CD4-positive, alpha-beta memory T cell (primary cell): ENCODE results near the gene POLK. TPM values are rescaled to one million over a fixed set of nuclear protein-coding genes. Genes with fewer than 3 reads are reported as not detected.
"Not testable (repeated sequence)": the region's sequence is repeated elsewhere in the genome, so short reads cannot be mapped to it uniquely, and the experiment has no call there.

Experiments
- CTCF ChIA-PET: fragments of 350-600 bp; sonication (Branson Sonifier 250); formaldehyde crosslinking; loops from one replicate; lab custom pipeline; 2021; ENCODE audit warnings: inconsistent platforms; ENCODE audit not compliant: partially characterized antibody; lab: Charles Lee
- POLR2A ChIA-PET: fragments of 350-600 bp; sonication (Branson Sonifier 250); formaldehyde crosslinking; loops from one replicate; lab custom pipeline; 2021; ENCODE audit not compliant: partially characterized antibody; lab: Charles Lee
- DNase-seq, 5 donors: peaks; one replicate each; pipeline versions ENCODE4 v3.0.0 to v3.0.0-alpha.2; 2020 to 2022; ENCODE audit warnings: mixed read lengths in 1 of 5
- H3K27ac ChIP-seq: one replicate; pipeline ENCODE4 v1.7.0; 2013; ENCODE audit warnings: low read depth, low read length
- H3K27me3 ChIP-seq: 2 replicates; pipeline ENCODE4 v1.7.0; 2013; ENCODE audit warnings: mild to moderate bottlenecking, low read length, moderate library complexity; ENCODE audit not compliant: insufficient read depth
- H3K36me3 ChIP-seq: 2 replicates; pipeline ENCODE4 v1.7.0; 2013; ENCODE audit warnings: mild to moderate bottlenecking, low read length, moderate library complexity; ENCODE audit not compliant: insufficient read depth
- H3K4me1 ChIP-seq: 2 replicates; pipeline ENCODE4 v1.7.0; 2013; ENCODE audit warnings: mild to moderate bottlenecking, low read length, moderate library complexity; ENCODE audit not compliant: insufficient read depth
- H3K4me3 ChIP-seq, 2 donors: one replicate each; pipeline ENCODE4 v1.7.0; 2013; ENCODE audit warnings: low read length in 2 of 2, mild to moderate bottlenecking in 1 of 2
- H3K9me3 ChIP-seq, 2 donors: one replicate each; pipeline ENCODE4 v1.7.0; 2013; ENCODE audit warnings: low read length in 2 of 2, control low read depth in 1 of 2; ENCODE audit not compliant: control insufficient read depth in 1 of 2
- H3K27ac Mint-ChIP-seq, 7 donors: one replicate each; pipeline ENCODE4 v1.8.0; 2020 to 2021; ENCODE audit warnings: mixed read lengths in 7 of 7, mild to moderate bottlenecking in 6 of 7, inconsistent platforms in 3 of 7, moderate library complexity in 3 of 7
- H3K27me3 Mint-ChIP-seq, 2 donors: one replicate each; pipeline ENCODE4 v1.8.0; 2020 to 2021; ENCODE audit warnings: mixed read lengths in 2 of 2
- H3K36me3 Mint-ChIP-seq, 2 donors: one replicate each; pipeline ENCODE4 v1.8.0; 2020 to 2021; ENCODE audit warnings: mixed read lengths in 2 of 2, inconsistent platforms in 1 of 2, mild to moderate bottlenecking in 1 of 2
- H3K4me1 Mint-ChIP-seq, 4 donors: one replicate each; pipeline ENCODE4 v1.8.0; 2020 to 2021; ENCODE audit warnings: mixed read lengths in 4 of 4, mild to moderate bottlenecking in 1 of 4
- H3K4me3 Mint-ChIP-seq, 8 donors: one replicate each; pipeline ENCODE4 v1.8.0; 2020 to 2021; ENCODE audit warnings: mixed read lengths in 8 of 8, mild to moderate bottlenecking in 7 of 8, moderate library complexity in 6 of 8, inconsistent platforms in 3 of 8
- H3K9me3 Mint-ChIP-seq, 8 donors: one replicate each; pipeline ENCODE4 v1.8.0; 2020 to 2021; ENCODE audit warnings: mixed read lengths in 8 of 8, mild to moderate bottlenecking in 5 of 8, inconsistent platforms in 3 of 8, moderate library complexity in 1 of 8
- intact Hi-C: fragments of 100-400 bp; cut with micrococcal nuclease; formaldehyde crosslinking; loops from one replicate; pipeline ENCODE4 v1.15.1; 2023
- polyA plus RNA-seq, 2 donors: library from polyadenylated mRNA; unstranded; fragments of 300-500 nt; fragmentation: Illumina TruSeq; gene quantifications; one replicate each; pipeline ENCODE4 v1.2.3, GENCODE V29; 2021
- total RNA-seq, 2 experiments: library from RNA; stranded (reverse); gene quantifications; one replicate each; pipeline ENCODE4 v1.2.3, GENCODE V29; 2021

POLK gene
- total and polyA plus RNA-seq, 4 experiments from 2014 or later = 24.0 to 30.4 (median 27.7) TPM

DNA sequence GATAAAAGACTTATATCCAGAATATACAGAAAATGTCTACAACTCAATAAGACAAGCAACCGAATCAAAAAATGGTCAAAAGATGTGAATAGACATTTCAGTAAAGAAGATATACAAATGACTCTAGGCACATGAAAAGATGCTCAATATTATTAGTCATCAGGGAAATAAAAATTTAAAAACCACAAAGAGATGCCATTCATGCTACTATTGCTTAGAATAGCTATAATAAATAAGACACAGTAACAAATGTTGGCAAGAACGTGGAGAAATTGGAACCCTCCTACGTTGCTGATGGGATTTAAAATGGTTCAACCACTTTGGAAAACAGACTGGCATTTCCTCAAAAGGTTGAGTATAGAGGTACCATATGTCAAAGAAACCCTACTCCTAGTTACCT, 39.8 kb downstream of the POLK start:
- H3K27me3 Mint-ChIP-seq = no peaks in the 10 kb centered on the region
- H3K4me3 Mint-ChIP-seq = no peak overlapping the region
- no peak overlapping the region for H3K4me3 ChIP-seq
- H3K9me3 Mint-ChIP-seq = no peaks in the 10 kb centered on the region
- no peaks in the 10 kb centered on the region for H3K4me1 ChIP-seq
- no peak for DNase-seq
- peaks cover 48 to 56% of the 10 kb centered on the region in 2 donors for H3K36me3 Mint-ChIP-seq
- ChIA-PET POLR2A (no interaction called here), CTCF (interaction anchor here (1.4 kb wide), 1 partner anchor 13 kb away, joined by 3 read pairs; no protein-coding TSS in a partner anchor)
- no peak overlapping the region for H3K27ac ChIP-seq
- no peaks in the 10 kb centered on the region for H3K27me3 ChIP-seq
- H3K27ac Mint-ChIP-seq = no peak overlapping the region
- H3K4me1 Mint-ChIP-seq = peaks cover 0 to 7% (median 0%) of the 10 kb centered on the region in 4 donors
- intact Hi-C loops = no loop called here
- peaks cover 12% of the 10 kb centered on the region for H3K36me3 ChIP-seq
- no peaks in the 10 kb centered on the region for H3K9me3 ChIP-seq

DNA sequence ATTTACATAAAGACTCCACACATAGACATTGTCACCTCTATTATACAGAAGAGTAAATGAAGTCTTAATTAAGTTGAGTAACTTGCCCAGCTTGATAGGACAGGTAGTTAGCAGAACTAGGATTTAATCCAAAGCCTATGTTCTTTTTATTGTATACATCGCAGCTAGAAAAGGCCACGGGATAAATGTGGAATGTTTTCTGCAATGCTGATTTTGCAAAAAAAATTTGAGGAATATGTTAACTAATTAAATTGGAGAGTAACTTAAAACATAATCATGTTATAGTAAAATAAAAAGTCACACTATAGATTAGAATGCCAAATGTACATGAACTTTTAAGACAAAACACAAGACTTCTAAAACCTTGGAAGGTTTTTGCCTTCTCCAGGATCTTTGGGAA, 41.1 kb downstream of the POLK start:
- Mint-ChIP-seq H3K27ac (no peak overlapping the region), H3K4me1 (peaks cover 0 to 7% (median 3%) of the 10 kb centered on the region in 4 donors), H3K4me3 (no peak overlapping the region), H3K27me3 (no peaks in the 10 kb centered on the region), H3K9me3 (peaks cover 0 to 2% (median 0%) of the 10 kb centered on the region in 8 donors), H3K36me3 (peaks cover 51 to 61% of the 10 kb centered on the region in 2 donors)
- no peak overlapping the region for H3K27ac ChIP-seq
- DNase-seq = no peak
- intact Hi-C loops = no loop called here
- POLR2A ChIA-PET = no interaction called here
- CTCF ChIA-PET = interaction anchor here (1.4 kb wide), 1 partner anchor 14 kb away, joined by 3 read pairs; no protein-coding TSS in a partner anchor
- H3K27me3 ChIP-seq = no peaks in the 10 kb centered on the region
- H3K9me3 ChIP-seq = no peaks in the 10 kb centered on the region
- H3K36me3 ChIP-seq = peaks cover 12% of the 10 kb centered on the region
- no peak overlapping the region for H3K4me3 ChIP-seq
- no peaks in the 10 kb centered on the region for H3K4me1 ChIP-seq

DNA sequence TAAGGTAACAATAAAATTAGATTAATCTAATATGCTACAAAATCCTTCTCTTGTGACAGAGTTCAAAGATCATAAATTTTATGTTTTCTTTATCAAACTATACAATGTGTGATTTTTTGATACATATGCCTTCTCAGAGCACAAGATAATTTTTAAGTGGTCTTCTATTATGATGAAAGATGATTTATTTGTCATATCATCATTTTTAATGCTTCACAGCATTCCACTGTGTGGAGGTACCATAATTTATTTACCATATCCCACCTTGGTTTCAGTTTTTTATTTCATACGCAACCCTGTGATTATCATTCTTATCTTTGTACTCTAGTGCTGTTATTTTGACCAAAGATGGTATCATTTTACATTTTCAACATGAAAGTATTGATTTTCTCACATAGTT, 41.7 kb downstream of the POLK start:
- Histone ChIP-seq H3K27me3 (no peaks in the 10 kb centered on the region), H3K27ac (no peak overlapping the region), H3K4me3 (no peak overlapping the region), H3K4me1 (no peaks in the 10 kb centered on the region), H3K36me3 (peaks cover 12% of the 10 kb centered on the region), H3K9me3 (no peaks in the 10 kb centered on the region)
- DNase-seq = no peak
- no peak overlapping the region for H3K4me3 Mint-ChIP-seq
- peaks cover 0 to 2% (median 0%) of the 10 kb centered on the region in 8 donors for H3K9me3 Mint-ChIP-seq
- peaks cover 51 to 67% of the 10 kb centered on the region in 2 donors for H3K36me3 Mint-ChIP-seq
- no peak overlapping the region for H3K27ac Mint-ChIP-seq
- POLR2A ChIA-PET = no interaction called here
- no peaks in the 10 kb centered on the region for H3K27me3 Mint-ChIP-seq
- H3K4me1 Mint-ChIP-seq = peaks cover 0 to 8% (median 3%) of the 10 kb centered on the region in 4 donors
- intact Hi-C loops = no loop called here
- CTCF ChIA-PET = no interaction called here

DNA sequence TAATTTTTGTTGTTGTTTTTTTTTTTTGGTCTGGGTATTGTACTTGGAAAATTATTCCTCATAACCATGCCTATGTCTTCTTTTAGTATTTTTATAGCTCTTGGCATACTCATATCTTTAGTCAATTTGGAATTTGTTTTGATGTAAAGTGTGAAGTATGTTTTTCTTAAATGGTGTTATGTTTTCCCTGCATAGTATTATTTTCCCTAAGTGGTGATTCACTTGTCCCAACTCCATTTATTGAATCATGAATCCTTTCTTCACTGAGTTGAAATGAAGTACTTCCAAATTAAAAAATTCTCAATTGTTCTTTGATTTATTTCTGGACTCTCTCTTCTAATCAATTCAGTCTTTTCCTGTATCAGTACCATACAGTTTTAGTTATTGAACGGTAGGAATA, 46.5 kb downstream of the POLK start:
- no peak for DNase-seq
- Mint-ChIP-seq H3K4me1 (peaks cover 6 to 14% (median 8%) of the 10 kb centered on the region in 4 donors), H3K4me3 (no peak overlapping the region), H3K27ac (no peak overlapping the region), H3K9me3 (peaks cover 0 to 17% (median 9%) of the 10 kb centered on the region in 8 donors), H3K36me3 (peaks cover 59 to 76% of the 10 kb centered on the region in 2 donors), H3K27me3 (no peaks in the 10 kb centered on the region)
- intact Hi-C loops = no loop called here
- Histone ChIP-seq H3K9me3 (no peaks in the 10 kb centered on the region), H3K27ac (no peak overlapping the region), H3K4me3 (no peak overlapping the region), H3K27me3 (no peaks in the 10 kb centered on the region), H3K36me3 (peaks cover under 1% of the 10 kb centered on the region), H3K4me1 (no peaks in the 10 kb centered on the region)
- POLR2A ChIA-PET = no interaction called here
- CTCF ChIA-PET = no interaction called here

DNA sequence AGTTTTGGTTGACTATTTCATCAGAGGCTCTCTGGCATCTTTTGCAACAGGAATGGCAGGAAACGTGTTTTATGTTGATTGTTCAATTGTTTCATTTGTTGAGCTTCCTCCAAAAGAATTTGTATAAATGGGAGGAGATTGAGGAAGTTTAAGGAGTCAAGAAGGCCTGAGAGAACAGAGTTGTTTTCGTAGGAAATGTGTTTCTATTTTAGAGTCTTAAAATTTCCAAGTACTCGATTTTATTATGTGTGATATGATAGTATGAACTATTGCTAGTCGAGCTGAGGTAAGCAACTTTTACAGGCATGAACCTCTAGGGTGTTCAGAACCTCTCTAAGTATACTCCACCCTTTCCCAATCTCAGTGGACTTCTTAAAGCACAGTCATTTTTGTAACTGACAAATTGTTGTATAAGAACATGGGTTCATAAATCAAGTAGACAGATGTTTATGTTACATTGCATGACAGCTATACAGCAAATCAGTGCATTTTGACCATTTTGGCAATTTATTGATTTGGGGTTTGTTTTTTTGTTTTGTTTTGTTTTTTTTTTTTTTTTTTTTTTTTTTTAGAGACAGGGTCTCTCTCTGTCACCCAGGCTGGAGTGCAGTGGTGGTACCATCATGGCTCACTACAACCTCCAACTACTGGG, 47.4 kb downstream of the POLK start:
- peaks cover 59 to 78% of the 10 kb centered on the region in 2 donors for H3K36me3 Mint-ChIP-seq
- Histone ChIP-seq H3K4me3 (no peak overlapping the region), H3K36me3 (no peaks in the 10 kb centered on the region), H3K27me3 (no peaks in the 10 kb centered on the region), H3K9me3 (no peaks in the 10 kb centered on the region), H3K27ac (no peak overlapping the region), H3K4me1 (no peaks in the 10 kb centered on the region)
- no peak for DNase-seq
- H3K9me3 Mint-ChIP-seq = peaks cover 0 to 25% (median 18%) of the 10 kb centered on the region in 8 donors
- POLR2A ChIA-PET = no interaction called here
- H3K27me3 Mint-ChIP-seq = no peaks in the 10 kb centered on the region
- H3K4me3 Mint-ChIP-seq = no peak overlapping the region
- CTCF ChIA-PET = no interaction called here
- intact Hi-C loops = no loop called here
- peaks cover 8 to 23% (median 13%) of the 10 kb centered on the region in 4 donors for H3K4me1 Mint-ChIP-seq
- no peak overlapping the region for H3K27ac Mint-ChIP-seq

DNA sequence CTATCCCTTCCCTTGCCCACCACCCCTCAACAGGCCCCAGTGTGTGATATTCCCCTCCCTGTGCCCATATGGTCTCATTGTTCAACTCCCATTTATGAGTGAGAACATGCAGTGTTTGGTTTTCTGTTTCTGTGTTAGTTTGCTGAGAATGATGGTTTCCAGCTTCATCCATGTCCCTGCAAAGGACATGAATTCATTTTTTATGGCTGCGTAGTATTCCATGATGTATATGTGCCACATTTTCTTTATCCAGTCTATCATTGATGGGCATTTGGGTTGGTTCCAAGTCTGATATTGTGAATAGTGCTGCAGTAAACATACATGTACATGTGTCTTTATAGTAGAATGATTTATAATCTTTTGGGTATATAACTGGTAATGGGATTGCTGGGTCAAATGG, 49.0 kb downstream of the POLK start:
- H3K27me3 ChIP-seq, DNase-seq, H3K27ac ChIP-seq, H3K9me3 ChIP-seq, H3K4me3 Mint-ChIP-seq, H3K27ac Mint-ChIP-seq, intact Hi-C loops, H3K4me3 ChIP-seq, H3K27me3 Mint-ChIP-seq, CTCF ChIA-PET, H3K4me1 ChIP-seq, POLR2A ChIA-PET, H3K36me3 ChIP-seq: not testable (repeated sequence)
- Mint-ChIP-seq H3K4me1 (peaks cover 11 to 38% (median 24%) of the 10 kb centered on the region in 4 donors), H3K36me3 (peaks cover 59 to 76% of the 10 kb centered on the region in 2 donors), H3K9me3 (peaks cover 0 to 31% (median 23%) of the 10 kb centered on the region in 8 donors)

DNA sequence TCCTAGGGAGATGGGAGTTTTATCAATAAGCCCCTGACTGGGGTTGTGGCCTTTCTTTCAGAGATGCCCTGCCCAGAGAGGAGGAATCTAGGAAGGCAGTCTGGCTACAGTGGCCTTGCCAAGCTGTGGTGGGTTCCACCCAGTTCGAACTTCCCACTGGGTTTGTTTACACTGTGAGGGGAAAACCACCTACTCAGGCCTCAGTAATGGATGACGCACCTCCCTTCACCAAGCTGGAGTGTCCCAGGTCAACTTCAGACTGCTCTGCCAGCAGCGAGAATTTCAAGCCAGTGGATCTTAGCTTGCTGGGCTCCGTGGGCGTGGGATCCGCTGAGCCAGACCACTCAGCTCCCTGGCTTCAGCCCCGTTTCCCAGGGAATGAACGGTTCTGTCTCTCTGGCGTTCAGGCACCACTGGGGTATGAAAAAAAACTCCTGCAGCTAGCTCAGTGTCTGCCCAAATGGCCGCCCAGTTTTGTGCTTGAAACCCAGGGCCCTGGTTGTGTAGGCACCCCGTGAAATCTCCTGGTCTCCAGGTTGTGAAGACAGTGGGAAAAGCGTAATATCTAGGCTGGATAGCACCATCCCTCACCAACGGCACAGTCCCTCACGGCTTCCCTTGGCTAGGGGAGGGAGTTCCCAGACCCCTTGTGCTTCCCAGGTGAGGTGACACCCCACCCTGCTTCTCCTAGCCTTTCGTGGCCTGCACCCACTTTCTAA, 54.5 kb downstream of the POLK start:
- H3K9me3 ChIP-seq, H3K36me3 ChIP-seq, H3K4me3 ChIP-seq, H3K27me3 Mint-ChIP-seq, intact Hi-C loops, POLR2A ChIA-PET, CTCF ChIA-PET, H3K27me3 ChIP-seq: not testable (repeated sequence)
- H3K4me1 ChIP-seq = peaks cover 28% of the 10 kb centered on the region
- H3K27ac ChIP-seq = peak overlapping the region; percentile 21
- DNase-seq = peak in 1 of 5 donors; percentile 34
- Mint-ChIP-seq H3K9me3 (peaks cover 0 to 26% (median 20%) of the 10 kb centered on the region in 8 donors), H3K36me3 (peaks cover 52 to 54% of the 10 kb centered on the region in 2 donors), H3K4me1 (peaks cover 17 to 56% (median 36%) of the 10 kb centered on the region in 4 donors), H3K4me3 (peak overlapping the region; percentile 14 to 78 (median 56)), H3K27ac (peak overlapping the region in 5 of 7 donors; percentile 18 to 86 (median 54))
